Glomerular visceral epithelial cell (primary cell): ENCODE results near the gene GPR176.

Experiments
- DNase-seq: peaks from one replicate; pipeline ENCODE4 v3.0.0-alpha.2; 2016; ENCODE audit errors: extremely low spot score

GPR176 gene

DNA sequence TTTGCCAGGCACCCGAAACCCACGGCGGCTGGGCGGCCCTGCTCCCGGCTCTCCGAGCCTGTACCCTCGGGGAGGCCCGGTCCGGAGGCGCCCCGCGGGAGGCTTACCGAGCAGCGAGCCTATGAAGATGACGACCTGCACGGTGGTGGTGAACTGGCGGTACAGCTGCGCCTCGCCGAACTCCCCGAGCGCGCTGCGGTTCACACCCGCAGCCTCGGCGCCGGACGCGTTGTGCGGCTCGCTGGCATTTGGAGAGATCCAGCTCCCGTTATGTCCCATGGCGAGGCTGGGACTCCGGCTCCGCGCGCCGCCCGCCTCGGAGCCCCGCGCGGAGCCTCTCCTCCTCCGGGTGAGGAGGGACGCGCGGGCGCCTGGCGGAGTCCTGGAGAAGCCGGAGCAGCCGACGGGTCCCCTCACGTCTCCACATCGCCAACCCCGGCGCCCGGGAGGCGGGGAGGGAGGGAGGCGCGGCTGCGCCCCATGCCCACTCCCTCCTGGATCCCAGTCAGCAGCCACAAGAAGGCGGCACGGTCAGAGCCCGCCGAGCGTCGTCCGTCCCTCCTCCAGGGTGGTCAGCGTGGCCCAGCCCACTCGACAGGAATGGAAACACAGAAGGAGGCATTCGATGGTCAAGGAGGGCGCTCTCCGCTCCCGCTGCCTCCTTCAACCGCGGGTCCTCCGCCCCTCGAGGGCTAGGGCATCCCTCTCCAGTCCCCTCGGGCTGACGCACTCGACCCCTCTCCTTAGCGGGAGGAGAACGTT lies at the start of gene GPR176:
Gene GPR176 (minus strand): TSS at position 519 of the 762 bp plus-strand sequence. CDS start 240 bp downstream, at position 279.
- DNase-seq: peak; percentile 92

GRCh38 chr15:39969002-39969394 lies 48.9 kb upstream of the GPR176 start:
- no peak for DNase-seq

GRCh38 chr15:39968273-39969001 lies 48.4 kb upstream of the GPR176 start:
- no peak for DNase-seq

DNA sequence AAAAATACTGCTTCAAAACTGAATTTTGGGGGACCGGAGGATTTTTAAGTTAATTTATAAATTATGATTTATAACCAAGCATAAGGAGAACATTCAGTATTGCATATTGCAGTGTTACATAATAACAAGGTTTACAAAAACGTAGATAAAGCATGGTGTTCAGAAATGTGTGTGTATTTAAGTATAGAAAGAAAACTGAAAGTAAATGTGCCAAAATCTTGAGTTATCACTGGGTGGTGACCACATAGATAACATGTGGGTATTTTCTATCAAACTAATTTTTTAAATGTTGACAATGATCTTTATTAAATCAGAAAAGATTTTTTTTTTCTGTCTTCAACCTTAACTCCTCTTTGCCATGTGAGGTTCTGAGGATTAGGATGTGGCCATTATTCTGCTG lies 46.5 kb upstream of the GPR176 start:
- no peak for DNase-seq

GRCh38 chr15:39963786-39964185 lies 43.7 kb upstream of the GPR176 start:
- no peak for DNase-seq

GRCh38 chr15:39961051-39961450 lies 41.0 kb upstream of the GPR176 start:
- DNase-seq: no peak

DNA sequence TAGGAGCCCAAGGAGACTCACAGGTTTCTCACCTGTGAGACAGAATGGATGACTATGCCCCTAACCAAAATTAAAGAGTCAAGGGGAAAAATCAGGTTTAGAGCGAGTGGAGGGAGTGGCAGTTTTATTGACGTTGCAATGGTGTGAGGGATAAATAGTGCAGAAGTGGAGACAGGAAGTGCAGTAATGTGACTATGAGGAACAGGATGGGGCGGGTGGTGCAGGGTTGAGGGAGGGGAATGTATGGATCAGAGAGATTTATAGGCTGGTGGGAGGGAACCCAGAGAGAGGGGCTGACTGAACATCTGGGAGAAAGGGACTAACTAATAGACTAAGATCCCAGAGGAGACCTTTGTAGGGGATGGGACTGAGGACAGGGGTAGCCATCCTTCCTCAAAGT lies 40.3 kb upstream of the GPR176 start:
- DNase-seq: no peak

DNA sequence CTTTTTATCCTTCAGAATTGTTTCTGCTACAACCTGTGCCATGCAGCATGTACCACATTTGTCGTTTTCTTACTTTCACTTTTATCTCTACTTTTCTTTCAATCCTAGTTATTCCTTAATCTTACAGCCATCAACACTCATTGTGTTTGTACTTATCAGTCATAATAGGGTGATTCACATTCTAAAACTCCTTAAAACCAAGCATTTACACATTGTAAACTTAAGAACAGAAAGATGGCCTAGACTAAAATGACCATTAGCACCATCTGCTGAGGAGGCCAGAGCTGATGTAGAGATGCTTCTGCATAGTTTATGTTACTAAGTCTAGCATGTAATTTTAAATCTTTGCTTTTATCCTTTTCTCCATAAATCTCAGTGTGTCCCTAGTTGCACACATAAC lies 39.3 kb upstream of the GPR176 start:
- DNase-seq: no peak

DNA sequence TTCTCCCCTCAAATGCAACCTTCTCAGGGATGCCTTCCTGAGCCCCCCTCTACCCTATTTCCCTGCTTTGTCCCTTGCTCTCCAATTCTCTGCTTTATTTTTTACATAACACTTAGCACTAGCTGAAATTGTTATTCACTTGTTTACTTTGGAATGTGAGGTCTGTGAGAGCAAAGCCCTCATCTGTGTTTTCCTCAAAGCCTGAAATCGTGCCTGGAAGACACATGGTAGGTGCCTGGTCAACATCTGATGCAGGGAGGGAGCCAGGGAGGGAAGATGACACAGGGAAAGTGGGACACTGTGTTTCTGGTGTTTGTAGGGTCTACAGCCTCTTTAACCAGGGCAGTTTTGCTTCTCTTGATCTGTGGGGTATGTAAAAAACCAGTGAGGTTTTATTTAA lies 37.4 kb upstream of the GPR176 start:
- DNase-seq: no peak

GRCh38 chr15:39953521-39953920 lies 33.5 kb upstream of the GPR176 start:
- no peak for DNase-seq

GRCh38 chr15:39951561-39951960 lies 31.5 kb upstream of the GPR176 start:
- no peak for DNase-seq

- no peak for DNase-seq
These were observed 28.8 kb upstream of the GPR176 start for GRCh38 chr15:39948817-39949216.

DNA sequence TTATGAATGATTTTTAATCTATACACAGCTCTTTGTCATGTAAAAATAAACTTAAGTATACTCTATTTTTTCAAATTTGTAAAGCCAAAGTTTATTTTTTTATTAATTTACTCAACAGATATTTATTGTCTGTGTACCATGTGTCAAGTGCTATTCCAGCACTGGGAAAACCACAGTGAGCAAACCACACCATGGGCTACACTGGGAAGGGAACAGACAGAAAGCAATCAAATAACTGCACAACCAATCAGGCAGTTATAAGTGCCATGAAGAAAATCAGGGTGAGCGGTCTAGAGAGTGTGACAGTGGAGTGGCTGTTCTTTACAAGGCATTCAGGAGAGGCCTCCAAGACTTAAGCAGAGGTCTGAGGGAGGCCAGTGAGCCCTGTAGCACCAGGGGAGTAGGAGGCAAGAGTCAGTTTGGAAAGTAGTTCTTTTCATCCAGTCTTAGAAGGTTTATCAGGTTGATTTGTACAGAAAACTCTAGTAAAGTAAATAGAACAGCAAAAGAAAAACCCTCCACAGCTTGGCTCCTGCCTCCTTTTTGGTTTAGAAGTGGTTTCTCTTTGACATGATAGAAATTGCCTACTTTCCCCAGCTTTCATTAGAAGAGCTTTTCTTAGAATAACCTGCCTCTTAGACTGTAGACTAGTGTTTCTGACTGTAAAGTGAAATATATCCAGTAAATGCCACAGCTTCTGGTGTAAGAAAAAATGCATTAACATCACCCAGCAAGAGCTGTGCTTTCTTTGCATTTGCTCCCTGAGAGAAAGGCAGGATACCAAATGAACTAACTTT lies 27.5 kb upstream of the GPR176 start:
- DNase-seq: no peak

- no peak for DNase-seq
These were observed 26.8 kb upstream of the GPR176 start for GRCh38 chr15:39946862-39947261.

DNA sequence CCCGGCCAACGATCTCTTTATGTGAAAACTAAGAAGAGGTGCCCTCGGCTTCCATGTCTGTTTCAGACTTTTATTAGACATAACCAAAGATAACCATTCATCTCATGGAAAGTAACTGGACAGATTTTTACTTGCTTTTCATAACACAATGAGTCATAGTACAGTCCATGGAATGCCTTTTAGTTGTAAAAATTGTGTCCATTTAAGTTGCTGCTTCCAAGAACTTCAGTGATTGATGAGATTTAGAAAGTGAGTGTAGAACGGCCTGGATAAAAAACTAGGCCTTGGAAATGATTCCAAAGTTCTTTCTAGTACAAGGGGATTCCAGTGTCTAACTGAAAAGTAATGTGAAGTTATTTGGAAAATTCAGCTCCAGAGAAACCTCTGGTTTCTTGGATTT lies 24.7 kb upstream of the GPR176 start:
- no peak for DNase-seq

GRCh38 chr15:39942753-39943150 lies 22.7 kb upstream of the GPR176 start:
- DNase-seq: no peak

- DNase-seq: no peak
These were observed 22.2 kb upstream of the GPR176 start for GRCh38 chr15:39942101-39942752.

DNA sequence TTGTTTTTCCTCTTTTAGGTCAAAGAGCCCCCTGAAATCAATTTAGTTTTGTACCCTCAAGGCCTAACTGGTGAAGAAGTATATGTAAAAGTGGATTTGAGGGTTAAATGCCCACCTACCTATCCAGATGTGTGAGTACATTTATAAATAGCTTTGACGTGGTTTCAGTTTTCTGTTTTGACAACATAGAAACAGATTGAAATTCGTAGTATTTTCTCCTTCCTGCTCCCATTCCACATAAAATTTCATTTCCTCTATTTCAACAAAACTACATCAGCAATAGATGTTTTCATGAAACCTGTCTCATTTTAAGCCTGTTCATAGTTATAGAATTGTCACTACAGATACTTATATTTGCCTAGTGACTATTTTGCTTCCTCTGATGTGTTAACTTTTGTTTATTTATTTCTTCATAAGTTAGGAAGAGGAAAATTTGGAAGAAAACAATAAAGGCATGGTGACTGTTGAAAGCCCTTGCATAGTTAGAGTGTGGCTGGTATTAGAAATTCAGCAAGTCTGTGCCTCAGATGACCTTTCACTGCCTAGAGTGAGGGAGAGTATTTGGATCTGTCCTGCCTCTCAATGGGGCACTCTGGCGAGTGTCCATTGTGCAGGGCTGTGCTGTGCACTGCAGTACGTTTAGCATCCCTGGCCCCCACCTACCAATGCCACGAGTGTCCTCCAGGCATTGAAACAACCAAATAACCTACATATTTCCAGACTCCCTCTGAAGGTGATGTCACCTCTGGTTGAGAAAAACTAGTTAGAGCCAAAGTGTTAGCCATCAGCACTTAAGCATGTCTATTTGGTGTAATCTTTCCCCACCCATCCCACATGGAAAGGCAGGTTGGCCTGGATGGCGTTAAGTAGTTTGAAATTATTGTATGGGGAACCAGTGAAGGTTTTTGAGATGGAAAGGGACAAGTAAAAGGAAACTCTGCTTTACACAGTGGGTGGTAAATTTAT lies 19.7 kb upstream of the GPR176 start:
- no peak for DNase-seq

DNA sequence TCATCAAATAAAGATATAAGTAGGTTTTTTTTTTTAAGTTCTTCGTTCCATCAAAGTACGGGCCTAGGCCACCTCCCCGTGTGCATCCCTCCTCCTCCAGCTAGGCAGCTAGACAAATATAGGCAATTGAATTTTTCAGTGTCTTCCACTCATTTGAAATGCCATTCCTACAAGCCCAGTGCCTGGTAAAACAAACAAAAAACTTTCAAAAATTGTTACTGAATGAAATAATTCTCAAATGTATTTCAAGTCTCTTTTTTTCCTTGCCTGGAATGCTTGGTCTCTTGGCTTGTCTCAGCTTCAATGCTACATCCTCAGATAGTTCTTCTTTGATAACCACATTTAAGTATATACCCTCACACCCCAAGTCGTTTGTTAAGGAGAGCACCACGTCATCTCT lies 17.6 kb upstream of the GPR176 start:
- DNase-seq: no peak

DNA sequence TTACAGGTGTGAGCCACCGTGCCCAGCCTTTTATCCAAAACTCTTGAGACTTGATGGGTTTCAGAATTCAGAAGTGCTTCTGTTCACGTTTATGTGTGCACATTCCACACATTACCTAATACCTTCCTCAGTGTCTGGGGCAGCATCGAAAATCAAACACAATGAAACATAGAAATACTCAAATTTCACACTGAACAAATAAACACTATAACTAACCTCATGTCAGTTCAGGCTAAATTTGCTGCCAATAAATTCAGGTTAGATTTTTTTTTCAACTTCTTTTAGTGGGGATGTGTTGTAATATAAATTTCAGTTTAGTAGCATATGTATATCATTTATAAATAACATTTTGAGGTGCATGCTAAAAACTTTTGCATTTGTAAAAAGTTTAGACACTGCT lies 16.6 kb upstream of the GPR176 start:
- no peak for DNase-seq

- peak; percentile 60 for DNase-seq
These were observed 16.1 kb upstream of the GPR176 start for GRCh38 chr15:39936187-39936586.
